ENCODE measurements around the gene LCORL.
"Not testable (repeated sequence)": the region's sequence is repeated elsewhere in the genome, so short reads cannot be mapped to it uniquely, and the experiment has no call there.

The LCORL gene

GRCh38 chr4:18021720-18022571, at the start of gene LCORL:
LCORL (minus strand) TSS chr4:18021755; CDS start chr4:18021751, 4 bp downstream.
- peak; percentile 62 to 72 for DNase-seq (ENCODE audit: low read depth in 1 of 2, low spot score in 1 of 2)

DNA sequence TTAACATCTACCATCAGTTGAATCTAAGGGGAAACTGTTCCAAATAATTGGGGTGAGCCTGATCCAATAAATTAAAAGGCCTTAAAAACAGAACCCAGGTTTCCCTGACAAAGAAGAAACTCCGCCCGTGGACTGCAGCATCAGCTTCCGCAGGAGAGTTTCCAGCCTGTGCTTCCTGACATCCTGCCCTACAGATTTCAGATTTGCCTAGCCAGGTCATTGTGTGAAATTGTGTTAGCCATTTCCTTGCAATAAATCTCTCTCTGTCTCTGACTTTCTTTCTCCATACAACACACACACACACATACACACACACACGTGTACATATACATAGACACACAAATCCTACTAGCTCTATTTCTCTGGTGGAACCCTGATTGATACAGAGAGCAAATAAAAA, 48.3 kb upstream of the LCORL start:
- DNase-seq (ENCODE audit: low read depth in 1 of 2, low spot score in 1 of 2): no peak

- no peak for DNase-seq (ENCODE audit: low read depth in 1 of 2, low spot score in 1 of 2)
Measured at GRCh38 chr4:18067031-18067430, 45.5 kb upstream of the LCORL start.

- no peak for DNase-seq (ENCODE audit: low read depth in 1 of 2, low spot score in 1 of 2)
Measured at GRCh38 chr4:18063079-18063478, 41.5 kb upstream of the LCORL start.

GRCh38 chr4:18057821-18058533, 36.4 kb upstream of the LCORL start:
- no peak for DNase-seq (ENCODE audit: low read depth in 1 of 2, low spot score in 1 of 2)

DNA sequence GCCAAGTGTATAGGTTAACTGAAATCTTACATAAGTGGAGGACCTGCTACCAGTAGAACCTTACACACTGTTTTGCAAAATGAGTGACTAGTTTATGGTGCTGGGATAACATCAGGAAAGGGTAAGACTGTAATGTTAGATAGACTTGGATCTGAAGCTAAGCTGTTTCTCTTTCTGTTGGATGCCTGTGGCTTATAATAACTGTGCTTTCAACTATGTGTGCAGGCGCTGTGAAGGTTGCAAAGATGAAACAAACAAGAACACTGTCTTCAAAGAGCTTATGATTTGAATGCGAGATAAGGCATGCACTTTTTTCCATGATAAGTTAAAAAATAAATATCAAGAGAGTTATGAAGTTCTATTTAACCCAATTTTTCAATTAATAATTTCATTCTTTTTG, 34.5 kb upstream of the LCORL start:
- DNase-seq (ENCODE audit: low read depth in 1 of 2, low spot score in 1 of 2): no peak

DNA sequence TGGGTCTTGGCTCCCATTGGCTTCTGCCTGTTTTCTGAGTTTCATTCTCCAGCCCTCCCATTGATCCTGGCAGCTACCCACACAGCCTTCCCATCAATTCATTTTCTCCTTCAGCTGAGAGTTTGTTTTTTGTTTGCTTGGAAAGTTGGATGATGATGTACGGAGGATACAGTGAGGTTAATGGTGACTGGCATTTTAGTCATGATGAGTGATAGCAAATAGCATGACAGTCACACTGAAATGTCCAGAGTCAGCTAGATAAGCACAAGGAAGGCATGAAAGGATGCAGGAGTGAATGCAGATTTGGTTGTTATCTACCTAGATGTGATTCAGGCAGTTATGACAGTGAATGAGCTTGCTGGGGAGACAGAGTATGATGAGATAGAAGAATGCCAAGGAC, 30.6 kb upstream of the LCORL start:
- DNase-seq (ENCODE audit: low read depth in 1 of 2, low spot score in 1 of 2): no peak

DNA sequence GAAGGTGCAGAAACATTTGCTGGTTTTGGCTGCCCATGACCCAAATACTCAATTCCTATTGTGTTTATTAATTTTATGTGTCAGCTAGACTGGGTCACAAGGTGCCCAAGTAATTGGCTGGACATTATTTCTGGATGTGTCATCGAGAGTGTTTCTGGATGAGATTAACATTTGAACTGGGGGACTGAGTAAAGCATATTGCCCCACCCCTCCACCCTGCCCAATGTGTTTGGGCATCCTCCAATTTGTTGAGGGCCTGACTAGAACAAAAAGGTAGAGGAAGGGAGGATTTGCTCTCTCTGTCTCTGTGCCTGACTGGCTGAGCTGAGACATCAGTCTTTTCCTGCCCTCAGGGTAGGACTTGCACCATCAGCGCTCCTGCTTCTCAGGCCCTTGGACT, 29.7 kb upstream of the LCORL start:
- no peak for DNase-seq (ENCODE audit: low read depth in 1 of 2, low spot score in 1 of 2)

GRCh38 chr4:18050448-18050847, 28.9 kb upstream of the LCORL start:
- no peak for DNase-seq (ENCODE audit: low read depth in 1 of 2, low spot score in 1 of 2)

DNA sequence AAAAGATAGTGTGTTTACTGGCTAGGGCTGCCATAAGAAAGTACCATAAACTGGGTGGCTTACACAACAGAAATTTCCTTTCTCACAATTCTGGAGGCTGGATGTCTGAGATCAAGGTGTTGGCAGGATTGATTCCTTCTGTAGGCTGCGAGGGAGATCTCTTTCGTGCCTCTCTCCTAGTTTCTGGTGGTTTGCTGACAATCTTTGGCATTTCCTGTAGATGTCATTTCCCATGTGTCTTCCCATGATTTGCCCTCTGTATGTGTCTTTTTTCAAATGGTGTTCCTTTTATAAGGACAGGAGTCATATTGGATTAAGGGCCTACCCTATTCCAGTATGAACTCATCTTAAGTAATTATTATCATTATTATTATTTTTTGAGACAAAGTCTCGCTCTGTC, 27.9 kb upstream of the LCORL start:
- DNase-seq (ENCODE audit: low read depth in 1 of 2, low spot score in 1 of 2): no peak

- no peak for DNase-seq (ENCODE audit: low read depth in 1 of 2, low spot score in 1 of 2)
Measured at GRCh38 chr4:18042754-18043153, 21.2 kb upstream of the LCORL start.

GRCh38 chr4:18042012-18042411, 20.5 kb upstream of the LCORL start:
- no peak for DNase-seq (ENCODE audit: low read depth in 1 of 2, low spot score in 1 of 2)

DNA sequence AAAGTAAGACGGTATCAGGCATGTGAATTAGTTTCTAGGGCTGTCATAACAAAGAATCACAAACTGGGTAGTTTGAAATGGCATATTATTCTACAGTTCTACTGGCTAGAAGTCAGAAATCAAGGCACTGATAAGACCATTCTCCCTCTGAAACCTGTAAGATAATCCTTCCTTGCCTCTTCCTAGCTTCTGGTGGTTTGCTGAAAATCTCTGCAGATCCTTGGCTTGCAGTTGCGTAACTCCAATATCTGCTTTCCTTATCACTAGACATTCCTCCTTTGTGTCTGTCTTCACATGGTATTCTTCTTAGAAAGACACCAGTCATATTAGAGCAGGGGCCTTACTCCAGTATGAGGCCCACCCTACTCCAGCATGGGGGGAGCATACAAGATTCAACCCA, 19.6 kb upstream of the LCORL start:
- no peak for DNase-seq (ENCODE audit: low read depth in 1 of 2, low spot score in 1 of 2)

DNA sequence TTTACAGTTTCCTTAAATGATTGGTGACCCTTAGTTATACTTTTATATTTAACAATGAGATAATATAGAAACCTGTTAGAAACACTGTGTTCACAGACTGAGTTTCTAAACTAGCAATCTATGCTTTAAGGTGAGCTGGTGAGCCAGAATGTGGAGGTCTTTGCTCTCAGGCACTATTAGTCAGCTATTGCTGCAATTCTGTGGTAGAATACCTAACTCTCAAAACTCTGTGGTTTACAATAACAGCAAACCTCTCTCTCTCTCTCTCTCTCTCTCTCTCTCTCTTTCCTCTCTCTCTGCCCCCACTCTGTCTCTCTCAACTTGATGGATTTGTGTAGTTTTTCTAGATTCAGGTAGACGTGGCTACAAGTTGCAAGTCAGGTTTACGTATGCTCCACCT, 17.6 kb upstream of the LCORL start:
- DNase-seq (ENCODE audit: low read depth in 1 of 2, low spot score in 1 of 2): no peak

- DNase-seq (ENCODE audit: low read depth in 1 of 2, low spot score in 1 of 2): not testable (repeated sequence)
Measured at GRCh38 chr4:18036369-18036768, 14.8 kb upstream of the LCORL start.

DNA sequence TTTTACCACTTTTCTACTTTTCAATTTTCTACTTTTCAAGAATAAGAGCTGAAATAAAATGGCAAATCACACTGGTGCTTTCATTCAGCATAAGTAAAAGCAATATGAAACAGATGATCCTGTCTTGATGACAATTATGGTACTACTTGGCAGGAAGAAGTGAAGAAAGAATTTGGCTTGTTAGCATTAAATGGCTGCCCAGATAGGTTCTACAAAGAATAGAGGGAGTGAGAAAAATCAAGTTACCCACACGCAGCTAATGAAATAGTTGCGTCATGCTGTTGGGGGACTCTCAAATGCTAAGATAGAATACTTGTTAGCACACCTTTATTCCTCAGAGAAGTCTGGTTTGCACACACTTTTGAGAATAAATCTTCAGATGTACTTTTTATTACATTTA, 12.5 kb upstream of the LCORL start:
- DNase-seq (ENCODE audit: low read depth in 1 of 2, low spot score in 1 of 2): no peak

- DNase-seq (ENCODE audit: low read depth in 1 of 2, low spot score in 1 of 2): no peak
Measured at GRCh38 chr4:18033111-18034085, 11.8 kb upstream of the LCORL start.

- no peak for DNase-seq (ENCODE audit: low read depth in 1 of 2, low spot score in 1 of 2)
Measured at GRCh38 chr4:18025288-18025687, 3.7 kb upstream of the LCORL start.

DNA sequence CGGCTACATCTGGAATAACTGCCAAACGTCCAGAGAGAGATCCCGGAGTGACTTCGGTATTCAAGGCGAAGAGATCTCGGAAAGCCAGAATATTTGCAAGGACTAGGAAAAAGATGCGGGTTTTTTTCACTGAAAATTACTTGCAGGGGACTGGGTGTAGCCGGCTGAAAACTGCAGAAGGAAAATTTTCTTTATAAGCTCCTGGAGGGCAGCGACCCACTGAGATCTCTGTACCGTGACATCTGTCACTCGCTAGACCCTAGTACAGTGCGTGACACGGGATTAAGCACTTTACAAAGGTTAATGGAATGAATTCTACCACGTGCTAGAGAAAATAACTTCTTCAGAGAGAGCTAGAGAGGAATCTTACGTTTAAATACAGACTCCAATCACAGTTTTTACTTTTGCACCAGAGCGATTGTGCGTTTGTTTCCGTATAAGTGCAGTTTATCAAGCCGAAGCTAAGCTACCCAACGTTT, 1.1 kb upstream of the LCORL start:
- DNase-seq (ENCODE audit: low read depth in 1 of 2, low spot score in 1 of 2): no peak

- DNase-seq (ENCODE audit: low read depth in 1 of 2, low spot score in 1 of 2): no peak
Measured at GRCh38 chr4:18021470-18021719, 160 bp downstream of the LCORL start.

DNA sequence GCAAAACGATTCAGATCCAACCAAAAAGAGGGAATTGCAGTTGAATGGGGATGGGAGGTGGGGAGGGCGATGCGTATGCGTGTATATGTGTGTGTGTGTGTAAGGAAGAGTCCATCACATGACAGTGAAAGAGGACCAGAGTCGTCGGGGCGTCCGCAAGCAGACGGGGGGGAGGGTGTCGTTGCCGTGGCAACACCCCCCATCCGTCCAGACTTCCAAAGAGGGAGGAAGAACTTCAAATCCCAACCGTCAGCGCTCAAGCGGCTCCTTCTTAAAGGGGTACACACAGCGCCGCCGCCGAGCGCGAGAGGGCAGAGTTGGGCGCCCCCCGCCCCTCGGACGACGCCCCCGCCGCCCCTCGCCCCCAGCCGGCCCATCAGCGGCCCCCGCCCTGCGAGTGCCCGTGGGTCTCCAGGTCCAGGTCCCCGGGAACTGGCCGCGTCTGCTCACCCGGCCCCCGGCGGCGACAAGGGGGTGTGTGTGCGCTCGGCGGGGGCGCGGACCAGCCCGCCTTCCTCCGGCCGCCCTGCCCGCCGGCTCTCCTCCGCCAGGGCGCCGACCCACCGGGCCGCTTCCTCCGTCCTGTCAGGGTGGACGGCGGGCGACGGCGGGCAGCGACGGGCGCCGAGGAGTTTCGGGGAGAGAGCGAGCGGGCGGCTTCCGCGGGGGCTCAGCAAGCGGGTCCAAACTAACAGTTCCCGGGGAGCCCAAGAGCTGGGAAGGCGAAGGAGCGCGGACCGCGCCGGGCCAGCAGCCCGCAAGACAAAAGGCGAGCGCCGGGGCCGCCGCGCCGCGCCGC, 685 bp downstream of the LCORL start:
- DNase-seq (ENCODE audit: low read depth in 1 of 2, low spot score in 1 of 2): peak in 1 of 2 donors; percentile 12
